ENCODE measurements around the gene PTPRK. TPM values are rescaled to one million over a fixed set of nuclear protein-coding genes. Genes with fewer than 3 reads are reported as not detected.

The PTPRK gene
- total and polyA plus RNA-seq, 10 of the 15 experiments (the other 5 are each of a cell fraction or from before 2014, with no cell fraction given): 0.23 to 1.9 (median 0.55) TPM

DNA sequence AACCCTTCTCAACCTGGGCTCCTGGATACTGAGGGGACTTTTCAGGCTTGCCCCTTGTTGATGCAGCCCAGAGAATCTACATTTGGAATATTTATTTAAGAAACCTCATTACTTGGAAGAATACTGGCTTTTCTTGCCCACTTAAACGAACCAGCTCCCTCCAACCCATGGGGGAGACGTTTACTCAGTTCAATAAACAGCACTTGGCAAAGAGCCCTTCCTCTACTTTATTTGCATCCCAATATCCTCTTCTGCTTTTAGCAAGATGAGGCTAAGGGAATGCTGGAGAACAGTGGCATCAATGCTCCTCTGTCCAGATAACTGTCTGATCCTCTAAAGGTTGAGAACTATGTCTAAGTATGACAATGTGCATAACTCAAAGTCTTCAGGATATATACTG is 22.2 kb downstream of the PTPRK start (continued):
- TF ChIP-seq, protein P1, sequence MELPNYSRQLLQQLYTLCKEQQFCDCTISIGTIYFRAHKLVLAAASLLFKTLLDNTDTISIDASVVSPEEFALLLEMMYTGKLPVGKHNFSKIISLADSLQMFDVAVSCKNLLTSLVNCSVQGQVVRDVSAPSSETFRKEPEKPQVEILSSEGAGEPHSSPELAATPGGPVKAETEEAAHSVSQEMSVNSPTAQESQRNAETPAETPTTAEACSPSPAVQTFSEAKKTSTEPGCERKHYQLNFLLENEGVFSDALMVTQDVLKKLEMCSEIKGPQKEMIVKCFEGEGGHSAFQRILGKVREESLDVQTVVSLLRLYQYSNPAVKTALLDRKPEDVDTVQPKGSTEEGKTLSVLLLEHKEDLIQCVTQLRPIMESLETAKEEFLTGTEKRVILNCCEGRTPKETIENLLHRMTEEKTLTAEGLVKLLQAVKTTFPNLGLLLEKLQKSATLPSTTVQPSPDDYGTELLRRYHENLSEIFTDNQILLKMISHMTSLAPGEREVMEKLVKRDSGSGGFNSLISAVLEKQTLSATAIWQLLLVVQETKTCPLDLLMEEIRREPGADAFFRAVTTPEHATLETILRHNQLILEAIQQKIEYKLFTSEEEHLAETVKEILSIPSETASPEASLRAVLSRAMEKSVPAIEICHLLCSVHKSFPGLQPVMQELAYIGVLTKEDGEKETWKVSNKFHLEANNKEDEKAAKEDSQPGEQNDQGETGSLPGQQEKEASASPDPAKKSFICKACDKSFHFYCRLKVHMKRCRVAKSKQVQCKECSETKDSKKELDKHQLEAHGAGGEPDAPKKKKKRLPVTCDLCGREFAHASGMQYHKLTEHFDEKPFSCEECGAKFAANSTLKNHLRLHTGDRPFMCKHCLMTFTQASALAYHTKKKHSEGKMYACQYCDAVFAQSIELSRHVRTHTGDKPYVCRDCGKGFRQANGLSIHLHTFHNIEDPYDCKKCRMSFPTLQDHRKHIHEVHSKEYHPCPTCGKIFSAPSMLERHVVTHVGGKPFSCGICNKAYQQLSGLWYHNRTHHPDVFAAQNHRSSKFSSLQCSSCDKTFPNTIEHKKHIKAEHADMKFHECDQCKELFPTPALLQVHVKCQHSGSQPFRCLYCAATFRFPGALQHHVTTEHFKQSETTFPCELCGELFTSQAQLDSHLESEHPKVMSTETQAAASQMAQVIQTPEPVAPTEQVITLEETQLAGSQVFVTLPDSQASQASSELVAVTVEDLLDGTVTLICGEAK (IDR thresholded peaks at IDR 0.05; ENCODE audit: borderline replicate concordance): no peak
- TF ChIP-seq LARP7 (IDR thresholded peaks at IDR 0.05): no peak

DNA sequence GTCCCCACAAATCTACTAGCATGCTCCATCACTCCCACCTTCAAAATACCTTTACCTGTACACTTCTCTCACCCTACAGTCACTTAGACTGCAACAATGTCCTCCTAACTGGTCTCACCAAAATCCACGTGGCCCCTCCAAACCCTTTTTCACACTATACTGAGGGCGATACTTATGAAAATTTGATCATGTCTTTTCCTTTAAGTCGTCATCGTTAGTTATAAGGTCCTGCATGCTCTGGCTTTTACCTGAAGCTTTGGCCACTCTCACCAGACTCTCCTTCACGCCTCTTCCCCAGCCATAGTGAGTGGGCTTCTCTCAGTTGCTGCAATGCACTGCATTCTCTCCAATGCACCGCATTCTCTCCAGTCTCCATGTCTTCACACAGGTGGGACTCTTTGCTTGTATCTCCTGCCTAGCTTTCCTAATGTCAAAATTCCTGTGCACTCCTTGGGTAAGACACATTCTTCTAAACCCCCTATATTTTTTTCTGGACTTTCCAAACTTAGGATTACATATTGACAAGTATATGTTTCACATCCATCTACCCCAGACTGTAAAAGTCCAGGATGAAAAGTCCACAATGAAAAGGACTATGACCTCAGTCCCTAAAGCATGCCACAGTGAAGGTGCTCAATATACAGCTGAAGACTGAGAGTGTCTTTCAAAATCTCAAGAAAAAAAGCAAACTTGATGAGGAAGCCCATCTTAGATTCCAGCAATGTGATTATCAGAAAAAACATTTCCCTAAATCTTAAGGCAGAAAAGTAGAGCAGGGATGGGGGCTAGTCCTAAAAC is 24.7 kb downstream of the PTPRK start:
- Histone ChIP-seq H3K27ac (ENCODE audit: control insufficient read depth, insufficient read depth) (no peak overlapping the region), H3K9ac (ENCODE audit: control insufficient read depth, insufficient read depth, low read length) (no peak overlapping the region), H3K9me3 (replicated peaks; ENCODE audit: control insufficient read depth, insufficient read depth, low read length) (no peaks in the 10 kb centered on the region), H2AFZ (ENCODE audit: control insufficient read depth, low read depth, low read length) (no peak overlapping the region), H3K79me2 (ENCODE audit: control insufficient read depth, insufficient read depth, low read length) (no peaks in the 10 kb centered on the region), H4K20me1 (ENCODE audit: control insufficient read depth, insufficient read depth) (no peaks in the 10 kb centered on the region), H3K27me3 (replicated peaks in 1 of 2; ENCODE audit: control insufficient read depth in 2 of 2, insufficient read depth in 2 of 2, low read length in 1 of 2) (no peaks in the 10 kb centered on the region), H3K36me3 (ENCODE audit: control insufficient read depth in 2 of 2, insufficient read depth in 2 of 2, low read length in 1 of 2) (no peaks in the 10 kb centered on the region), H3K4me2 (ENCODE audit: control insufficient read depth, insufficient read depth) (no peak overlapping the region), H3K4me3 (no peak overlapping the region), H3K4me1 (ENCODE audit: control insufficient read depth, insufficient read depth, low read length) (no peaks in the 10 kb centered on the region)
- ChIA-PET SMC1A (ENCODE audit: uncharacterized antibody, unreplicated experiment) (no interaction called here), RAD21 (ENCODE audit: unreplicated experiment) (no interaction called here), POLR2A (no interaction called here), CTCF (no interaction called here)
- in situ Hi-C loops (cut with MboI) (no loop called here), intact Hi-C loops (cut with micrococcal nuclease; ENCODE audit: unreplicated experiment) (no loop called here)
- no peak for DNase-seq (ENCODE audit: low read depth, low spot score)
- ATAC-seq: no peak
- FAIRE-seq: no peak
- 36% methylated on average over 6 of the region's 6 CpGs for WGBS (ENCODE audit: insufficient coverage, insufficient replicate concordance, low lambda C conversion rate, missing lambda C conversion rate)
- no TSS peak for BruUV-seq (replicated peaks)
- TF ChIP-seq ZNF384 (IDR thresholded peaks at IDR 0.05; ENCODE audit: borderline replicate concordance, low read depth, low read length): no peak
- TF ChIP-seq RBBP5 (conservative IDR thresholded peaks at IDR 0.05): no peak
- TF ChIP-seq, protein P2, sequence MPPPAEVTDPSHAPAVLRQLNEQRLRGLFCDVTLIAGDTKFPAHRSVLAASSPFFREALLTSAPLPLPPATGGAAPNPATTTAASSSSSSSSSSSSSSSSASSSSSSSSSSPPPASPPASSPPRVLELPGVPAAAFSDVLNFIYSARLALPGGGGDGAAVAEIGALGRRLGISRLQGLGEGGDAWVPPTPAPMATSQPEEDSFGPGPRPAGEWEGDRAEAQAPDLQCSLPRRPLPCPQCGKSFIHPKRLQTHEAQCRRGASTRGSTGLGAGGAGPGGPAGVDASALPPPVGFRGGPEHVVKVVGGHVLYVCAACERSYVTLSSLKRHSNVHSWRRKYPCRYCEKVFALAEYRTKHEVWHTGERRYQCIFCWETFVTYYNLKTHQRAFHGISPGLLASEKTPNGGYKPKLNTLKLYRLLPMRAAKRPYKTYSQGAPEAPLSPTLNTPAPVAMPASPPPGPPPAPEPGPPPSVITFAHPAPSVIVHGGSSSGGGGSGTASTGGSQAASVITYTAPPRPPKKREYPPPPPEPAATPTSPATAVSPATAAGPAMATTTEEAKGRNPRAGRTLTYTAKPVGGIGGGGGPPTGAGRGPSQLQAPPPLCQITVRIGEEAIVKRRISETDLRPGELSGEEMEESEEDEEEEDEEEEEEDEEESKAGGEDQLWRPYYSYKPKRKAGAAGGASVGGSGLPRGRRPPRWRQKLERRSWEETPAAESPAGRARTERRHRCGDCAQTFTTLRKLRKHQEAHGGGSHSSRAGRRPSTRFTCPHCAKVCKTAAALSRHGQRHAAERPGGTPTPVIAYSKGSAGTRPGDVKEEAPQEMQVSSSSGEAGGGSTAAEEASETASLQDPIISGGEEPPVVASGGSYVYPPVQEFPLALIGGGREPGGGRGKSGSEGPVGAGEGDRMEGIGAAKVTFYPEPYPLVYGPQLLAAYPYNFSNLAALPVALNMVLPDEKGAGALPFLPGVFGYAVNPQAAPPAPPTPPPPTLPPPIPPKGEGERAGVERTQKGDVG (CRISPR knock-in tag; IDR thresholded peaks at IDR 0.05): no peak
- no peak for TF ChIP-seq POLR2A (IDR thresholded peaks at IDR 0.05; ENCODE audit: low read depth, low read length)
- TF ChIP-seq, protein P3, sequence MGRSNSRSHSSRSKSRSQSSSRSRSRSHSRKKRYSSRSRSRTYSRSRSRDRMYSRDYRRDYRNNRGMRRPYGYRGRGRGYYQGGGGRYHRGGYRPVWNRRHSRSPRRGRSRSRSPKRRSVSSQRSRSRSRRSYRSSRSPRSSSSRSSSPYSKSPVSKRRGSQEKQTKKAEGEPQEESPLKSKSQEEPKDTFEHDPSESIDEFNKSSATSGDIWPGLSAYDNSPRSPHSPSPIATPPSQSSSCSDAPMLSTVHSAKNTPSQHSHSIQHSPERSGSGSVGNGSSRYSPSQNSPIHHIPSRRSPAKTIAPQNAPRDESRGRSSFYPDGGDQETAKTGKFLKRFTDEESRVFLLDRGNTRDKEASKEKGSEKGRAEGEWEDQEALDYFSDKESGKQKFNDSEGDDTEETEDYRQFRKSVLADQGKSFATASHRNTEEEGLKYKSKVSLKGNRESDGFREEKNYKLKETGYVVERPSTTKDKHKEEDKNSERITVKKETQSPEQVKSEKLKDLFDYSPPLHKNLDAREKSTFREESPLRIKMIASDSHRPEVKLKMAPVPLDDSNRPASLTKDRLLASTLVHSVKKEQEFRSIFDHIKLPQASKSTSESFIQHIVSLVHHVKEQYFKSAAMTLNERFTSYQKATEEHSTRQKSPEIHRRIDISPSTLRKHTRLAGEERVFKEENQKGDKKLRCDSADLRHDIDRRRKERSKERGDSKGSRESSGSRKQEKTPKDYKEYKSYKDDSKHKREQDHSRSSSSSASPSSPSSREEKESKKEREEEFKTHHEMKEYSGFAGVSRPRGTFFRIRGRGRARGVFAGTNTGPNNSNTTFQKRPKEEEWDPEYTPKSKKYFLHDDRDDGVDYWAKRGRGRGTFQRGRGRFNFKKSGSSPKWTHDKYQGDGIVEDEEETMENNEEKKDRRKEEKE (IDR thresholded peaks at IDR 0.05): no peak
- no peak for TF ChIP-seq JUND (IDR thresholded peaks at IDR 0.05; ENCODE audit: low read depth, low read length)
- TF ChIP-seq HDAC2 (IDR thresholded peaks at IDR 0.05): no peak
- TF ChIP-seq, protein P4, sequence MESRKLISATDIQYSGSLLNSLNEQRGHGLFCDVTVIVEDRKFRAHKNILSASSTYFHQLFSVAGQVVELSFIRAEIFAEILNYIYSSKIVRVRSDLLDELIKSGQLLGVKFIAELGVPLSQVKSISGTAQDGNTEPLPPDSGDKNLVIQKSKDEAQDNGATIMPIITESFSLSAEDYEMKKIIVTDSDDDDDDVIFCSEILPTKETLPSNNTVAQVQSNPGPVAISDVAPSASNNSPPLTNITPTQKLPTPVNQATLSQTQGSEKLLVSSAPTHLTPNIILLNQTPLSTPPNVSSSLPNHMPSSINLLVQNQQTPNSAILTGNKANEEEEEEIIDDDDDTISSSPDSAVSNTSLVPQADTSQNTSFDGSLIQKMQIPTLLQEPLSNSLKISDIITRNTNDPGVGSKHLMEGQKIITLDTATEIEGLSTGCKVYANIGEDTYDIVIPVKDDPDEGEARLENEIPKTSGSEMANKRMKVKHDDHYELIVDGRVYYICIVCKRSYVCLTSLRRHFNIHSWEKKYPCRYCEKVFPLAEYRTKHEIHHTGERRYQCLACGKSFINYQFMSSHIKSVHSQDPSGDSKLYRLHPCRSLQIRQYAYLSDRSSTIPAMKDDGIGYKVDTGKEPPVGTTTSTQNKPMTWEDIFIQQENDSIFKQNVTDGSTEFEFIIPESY (IDR thresholded peaks at IDR 0.05): no peak

Measured in GM12878 (cell line).